Measurements from ENCODE around the gene BTNL9.
"Not testable (repeated sequence)": the region's sequence is repeated elsewhere in the genome, so short reads cannot be mapped to it uniquely, and the experiment has no call there.

Gene BTNL9

DNA sequence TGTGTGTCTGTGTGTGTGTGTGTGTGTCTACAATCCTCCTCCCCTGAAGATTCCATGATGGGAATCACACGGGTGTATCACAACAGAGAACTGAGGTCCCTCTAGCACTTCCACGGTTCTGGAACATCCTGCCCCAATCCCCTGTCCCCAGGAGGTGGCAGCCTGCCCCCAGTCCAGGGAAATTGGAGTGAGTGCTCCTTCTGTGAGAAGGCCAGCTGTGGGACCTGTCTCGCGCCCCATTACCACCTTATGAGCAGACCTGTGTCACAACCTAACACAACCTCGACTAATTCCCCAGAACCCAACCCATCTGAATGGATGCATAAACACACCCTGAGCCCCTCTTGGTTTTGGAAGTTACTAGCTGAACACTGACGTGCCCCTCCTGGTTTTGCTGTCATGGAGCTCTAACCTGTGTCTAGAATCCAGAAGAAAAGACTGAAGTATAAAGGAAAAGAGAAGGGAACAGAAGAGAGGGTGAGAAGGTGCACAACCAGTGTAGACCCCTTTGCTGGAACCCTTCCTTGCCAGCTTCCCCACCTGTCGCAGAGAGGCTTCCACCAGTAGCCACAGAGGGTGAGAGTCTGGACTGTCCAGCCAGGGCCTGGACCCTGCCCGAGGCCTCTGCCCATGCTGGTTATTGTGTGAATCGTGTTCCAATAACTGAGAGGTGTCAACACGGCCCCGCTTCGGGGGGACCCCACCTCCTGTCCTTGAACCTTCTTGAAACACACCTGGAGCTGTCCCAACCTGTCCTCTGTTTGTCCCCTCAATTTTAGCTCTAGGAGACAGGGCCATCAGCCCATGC is 3.4 kb downstream of the BTNL9 start:
- no peak for DNase-seq

DNA sequence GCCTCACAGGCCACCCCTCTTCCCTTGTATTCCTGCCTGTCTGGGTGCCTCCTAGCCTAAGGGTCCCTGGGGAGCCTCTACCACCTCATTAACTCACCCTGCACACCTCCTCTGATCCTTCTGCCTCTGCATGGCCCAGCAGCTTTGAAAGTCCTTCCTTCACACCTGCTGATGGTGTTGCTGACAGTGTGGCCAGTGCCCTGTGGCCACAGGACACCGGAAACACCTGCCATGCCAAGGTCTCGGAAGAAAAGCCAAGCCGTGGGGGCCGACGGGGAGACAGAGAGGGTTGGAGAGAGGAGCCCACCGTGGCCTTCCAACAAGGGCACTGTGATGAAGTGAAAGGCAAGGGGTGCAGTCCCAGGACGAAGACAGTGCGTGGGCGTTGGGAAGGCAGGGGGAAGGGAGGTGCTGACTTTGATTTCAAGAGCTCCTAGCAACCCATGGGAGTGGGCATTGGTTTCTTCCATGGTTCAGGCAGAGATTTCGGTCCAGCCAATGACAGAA is 4.1 kb downstream of the BTNL9 start:
- no peak for DNase-seq

DNA sequence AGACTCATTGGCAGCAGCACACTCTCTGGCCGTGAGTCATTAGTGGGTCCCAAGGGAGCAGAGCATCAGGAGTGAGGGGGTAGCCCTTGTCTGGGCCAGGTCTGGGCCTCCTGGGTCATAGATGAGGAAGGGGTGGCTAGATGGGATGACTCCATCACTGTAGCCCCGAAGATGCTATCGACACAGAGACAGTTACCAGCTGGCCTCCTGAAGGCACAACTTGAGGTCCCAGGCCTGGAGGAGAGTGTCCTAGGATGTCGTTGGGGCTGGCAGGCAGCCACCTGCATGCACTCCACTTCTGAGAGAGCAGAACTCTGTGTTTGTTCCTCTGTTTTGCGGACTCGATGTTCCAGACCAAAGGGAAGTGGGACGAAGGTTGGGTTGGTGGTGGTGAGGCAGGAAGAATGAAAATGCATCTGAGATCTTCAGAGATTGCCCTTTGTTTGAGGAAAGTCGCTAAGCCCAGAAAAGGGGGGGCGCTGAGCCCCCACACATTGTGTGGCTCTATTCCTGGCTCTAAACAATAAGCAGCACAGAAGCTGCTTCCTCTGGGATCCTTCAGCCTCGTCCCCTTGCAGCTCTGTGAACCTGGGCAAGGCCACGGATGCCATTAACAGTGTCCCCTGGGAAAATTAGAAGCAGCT is 4.7 kb downstream of the BTNL9 start:
- no peak for DNase-seq

DNA sequence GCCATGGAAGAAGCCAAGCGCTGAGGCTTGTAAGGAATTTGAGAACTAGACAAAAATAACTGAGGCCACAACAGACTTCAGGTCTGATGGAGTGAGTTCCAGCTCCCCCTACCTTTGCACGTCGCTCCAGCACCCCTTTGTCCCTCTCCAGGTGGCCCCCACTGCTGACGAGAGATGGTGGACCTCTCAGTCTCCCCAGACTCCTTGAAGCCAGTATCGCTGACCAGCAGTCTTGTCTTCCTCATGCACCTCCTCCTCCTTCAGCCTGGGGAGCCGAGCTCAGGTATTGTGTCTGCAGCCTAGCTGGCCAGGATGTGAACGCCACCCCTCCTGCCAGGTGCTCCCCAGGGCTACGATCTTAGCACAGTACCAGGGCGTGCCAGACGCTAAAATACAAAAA is 5.2 kb downstream of the BTNL9 start:
- DNase-seq: no peak

DNA sequence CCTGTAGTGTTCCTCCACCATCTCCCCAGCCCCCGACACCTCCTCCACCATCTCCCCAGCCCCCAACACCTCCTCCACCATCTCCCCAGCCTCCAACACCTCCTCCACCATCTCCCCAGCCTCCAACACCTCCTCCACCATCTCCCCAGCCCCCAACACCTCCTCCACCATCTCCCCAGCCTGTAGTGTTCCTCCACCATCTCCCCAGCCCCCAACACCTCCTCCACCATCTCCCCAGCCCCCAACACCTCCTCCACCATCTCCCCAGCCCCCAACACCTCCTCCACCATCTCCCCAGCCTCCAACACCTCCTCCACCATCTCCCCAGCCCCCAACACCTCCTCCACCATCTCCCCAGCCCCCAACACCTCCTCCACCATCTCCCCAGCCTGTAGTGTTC is 5.8 kb downstream of the BTNL9 start:
- not testable (repeated sequence) for DNase-seq

DNA sequence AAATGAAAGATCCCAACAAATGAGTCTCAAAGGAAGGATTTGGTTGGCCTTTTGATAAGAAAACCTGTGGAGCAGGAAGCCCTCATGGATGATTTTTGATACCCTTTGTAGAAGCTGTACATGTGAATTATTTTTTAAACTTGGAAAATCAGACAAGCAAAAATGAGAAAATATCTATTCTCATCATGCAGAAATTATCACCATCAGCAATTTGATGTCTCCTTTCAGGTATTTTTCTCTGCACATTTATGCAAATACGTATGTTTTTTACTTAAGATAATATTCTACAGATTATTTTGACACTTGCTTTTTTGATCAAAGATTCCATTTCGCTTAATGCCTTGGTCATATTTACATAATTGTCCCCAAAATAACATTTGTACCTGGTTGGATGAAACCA is 7.2 kb downstream of the BTNL9 start:
- DNase-seq: no peak

DNA sequence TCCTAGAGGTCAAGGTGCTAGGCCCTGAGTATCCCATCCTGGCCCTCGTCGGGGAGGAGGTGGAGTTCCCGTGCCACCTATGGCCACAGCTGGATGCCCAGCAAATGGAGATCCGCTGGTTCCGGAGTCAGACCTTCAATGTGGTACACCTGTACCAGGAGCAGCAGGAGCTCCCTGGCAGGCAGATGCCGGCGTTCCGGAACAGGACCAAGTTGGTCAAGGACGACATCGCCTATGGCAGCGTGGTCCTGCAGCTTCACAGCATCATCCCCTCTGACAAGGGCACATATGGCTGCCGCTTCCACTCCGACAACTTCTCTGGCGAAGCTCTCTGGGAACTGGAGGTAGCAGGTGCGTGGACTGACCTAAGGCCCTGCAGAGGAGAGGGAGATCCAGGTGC is 7.9 kb downstream of the BTNL9 start:
- DNase-seq: no peak

DNA sequence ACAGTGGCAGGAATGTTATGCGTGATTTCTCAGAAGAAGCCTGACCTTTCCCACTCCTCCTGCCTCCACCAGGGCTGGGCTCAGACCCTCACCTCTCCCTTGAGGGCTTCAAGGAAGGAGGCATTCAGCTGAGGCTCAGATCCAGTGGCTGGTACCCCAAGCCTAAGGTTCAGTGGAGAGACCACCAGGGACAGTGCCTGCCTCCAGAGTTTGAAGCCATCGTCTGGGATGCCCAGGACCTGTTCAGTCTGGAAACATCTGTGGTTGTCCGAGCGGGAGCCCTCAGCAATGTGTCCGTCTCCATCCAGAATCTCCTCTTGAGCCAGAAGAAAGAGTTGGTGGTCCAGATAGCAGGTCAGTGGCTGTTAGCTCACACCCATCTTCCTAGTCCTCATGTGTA is 9.9 kb downstream of the BTNL9 start:
- DNase-seq: no peak

DNA sequence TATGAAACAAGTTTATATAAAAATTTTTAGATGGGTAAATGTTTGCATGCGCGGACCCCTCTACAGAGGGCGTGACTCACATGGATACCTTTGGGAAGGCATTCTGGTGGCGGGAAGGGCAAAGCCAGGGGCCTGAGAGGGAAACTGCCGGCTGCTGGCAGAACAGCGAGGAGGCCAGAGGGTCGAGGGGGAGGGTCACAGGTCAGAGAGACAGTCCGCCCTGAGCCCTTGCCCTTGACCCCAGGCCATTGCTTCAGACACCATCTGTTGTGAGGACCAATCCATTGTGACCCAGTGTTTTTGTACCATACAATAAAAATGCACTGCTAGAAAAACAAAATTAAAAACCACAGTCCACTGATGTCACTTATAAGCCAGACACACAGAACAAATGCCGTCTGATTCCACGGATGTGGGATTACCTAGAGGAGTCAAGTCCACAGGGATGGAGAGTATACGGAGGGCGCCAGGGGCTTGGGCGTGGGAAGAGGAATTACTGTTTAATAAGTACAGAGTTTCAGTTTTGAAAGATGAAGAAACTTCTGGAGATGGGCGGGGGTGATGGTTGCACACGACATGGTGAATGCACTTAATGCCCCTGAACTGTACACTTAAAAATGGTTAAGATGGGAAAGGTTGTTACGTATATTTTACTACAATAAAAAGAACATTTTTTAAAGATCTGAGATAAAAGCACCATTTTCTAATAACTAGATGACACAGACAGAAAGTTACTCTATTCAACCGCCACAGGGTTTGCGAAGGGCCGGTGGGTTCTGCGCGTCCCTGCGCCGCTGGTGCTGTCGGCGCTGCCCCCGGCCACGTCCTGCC is 12.0 kb downstream of the BTNL9 start:
- DNase-seq: no peak

DNA sequence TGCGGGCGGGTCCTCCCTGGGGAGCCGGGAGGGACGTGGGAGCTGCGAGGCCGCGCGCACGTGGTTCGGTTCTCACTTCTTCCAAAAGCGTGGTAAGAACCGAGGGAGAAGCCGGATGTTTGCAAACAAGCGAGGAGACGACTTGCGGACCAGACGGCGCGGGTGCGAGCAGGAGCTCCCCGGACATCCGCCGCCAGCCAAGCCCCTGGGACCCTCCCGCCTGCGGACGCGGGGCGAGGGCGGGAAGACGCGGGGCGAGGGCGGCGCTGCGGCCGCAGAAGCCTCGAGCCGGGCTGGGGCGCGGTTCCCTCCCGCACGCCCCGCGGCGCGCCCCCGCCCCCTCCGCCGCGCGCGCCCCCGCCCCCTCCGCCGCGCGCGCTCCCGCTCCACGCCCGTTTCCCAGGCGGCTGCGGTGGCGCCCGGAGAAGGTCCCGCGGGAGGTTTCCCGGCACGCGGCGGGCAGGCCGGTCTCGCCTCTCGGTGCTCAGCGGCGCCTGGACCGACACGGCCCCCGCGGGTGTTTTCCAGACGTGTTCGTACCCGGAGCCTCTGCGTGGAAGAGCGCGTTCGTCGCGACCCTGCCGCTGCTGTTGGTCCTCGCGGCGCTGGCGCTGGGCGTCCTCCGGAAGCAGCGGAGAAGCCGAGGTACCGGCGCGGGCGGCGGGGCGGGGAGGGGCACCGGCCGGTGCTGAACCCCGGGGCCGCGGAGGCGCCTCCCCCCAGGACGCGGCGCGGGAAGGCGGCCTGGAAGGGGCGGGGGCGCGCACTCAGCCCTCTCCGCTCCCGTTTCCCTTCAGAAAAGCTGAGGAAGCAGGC is 12.8 kb downstream of the BTNL9 start:
- DNase-seq: no peak

DNA sequence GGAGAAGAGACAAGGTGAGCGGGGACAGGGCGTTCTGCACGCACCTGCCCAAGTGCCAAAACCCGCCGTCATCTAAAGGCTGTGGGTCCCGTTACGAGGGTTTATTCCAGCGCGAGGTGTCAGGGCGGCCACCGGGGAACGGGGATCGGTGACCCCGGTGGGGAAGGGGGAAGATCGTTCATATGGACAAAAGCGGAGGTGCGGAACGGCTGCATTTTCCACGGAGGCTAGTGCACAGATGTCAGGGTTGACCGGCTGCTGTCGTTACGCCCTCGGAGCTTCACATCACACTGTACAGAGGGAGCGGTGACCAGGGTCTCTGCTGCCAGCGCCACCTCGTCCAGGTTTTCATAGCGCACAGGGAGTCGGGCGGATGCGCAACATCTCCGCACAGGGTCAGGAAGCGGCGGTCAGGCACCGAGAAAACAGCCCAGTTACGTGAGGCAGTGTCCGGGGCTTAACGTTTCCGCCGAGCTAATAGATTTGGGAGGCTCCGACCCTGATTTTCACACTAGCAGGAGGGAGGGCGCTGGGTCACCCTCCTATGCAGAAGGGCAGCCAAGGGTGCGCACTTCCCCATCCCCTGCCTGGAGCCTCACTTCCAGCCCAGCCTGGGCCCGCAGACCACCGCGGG is 13.5 kb downstream of the BTNL9 start:
- DNase-seq: no peak

DNA sequence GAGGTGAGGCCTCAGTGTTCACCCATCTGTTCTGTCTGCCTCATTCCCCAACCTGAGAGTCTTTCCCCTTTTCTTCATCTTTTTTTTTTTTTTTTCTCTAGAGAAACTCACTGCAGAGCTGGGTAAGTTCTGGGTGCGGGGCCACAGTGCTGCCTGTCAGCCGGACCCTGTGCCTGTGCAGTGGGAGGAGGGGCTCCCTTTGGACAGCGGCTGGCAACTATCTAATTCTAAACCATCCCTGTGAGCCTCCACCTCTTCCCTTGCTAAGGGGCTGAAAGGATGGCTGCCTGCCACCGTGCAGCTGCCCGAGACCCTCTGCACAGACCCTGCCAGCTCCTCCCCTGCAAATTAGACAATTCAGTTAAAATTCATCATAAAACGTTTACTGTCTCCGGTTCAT is 14.1 kb downstream of the BTNL9 start:
- no peak for DNase-seq

DNA sequence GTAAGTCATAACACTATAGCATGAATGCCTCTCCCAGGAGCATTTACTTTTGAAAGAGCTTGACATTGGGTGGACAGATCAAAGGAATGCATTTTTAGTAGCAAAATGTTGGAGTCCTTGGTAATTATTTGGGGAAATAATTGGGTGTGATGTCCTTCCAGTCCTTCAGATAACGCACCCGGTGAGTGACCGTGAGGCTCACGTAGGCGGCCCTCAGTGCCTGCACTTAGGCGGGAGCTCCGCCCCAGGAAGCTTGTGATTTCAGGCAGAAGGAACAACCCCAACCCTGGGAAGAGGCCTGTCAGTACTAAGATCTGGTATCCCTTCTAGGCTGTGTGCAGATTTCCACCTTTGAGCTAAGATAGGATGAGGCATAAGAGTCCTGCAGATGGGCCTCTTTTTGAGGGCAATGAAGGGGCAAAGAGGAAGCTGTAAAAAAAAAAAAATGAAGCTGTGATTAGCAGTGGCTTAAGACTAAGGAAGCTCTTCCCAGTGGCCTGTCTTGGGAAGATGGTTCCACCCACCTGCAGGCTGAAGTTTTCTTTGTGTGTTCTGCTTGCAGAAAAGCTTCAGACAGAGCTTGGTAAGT is 14.9 kb downstream of the BTNL9 start:
- no peak for DNase-seq

DNA sequence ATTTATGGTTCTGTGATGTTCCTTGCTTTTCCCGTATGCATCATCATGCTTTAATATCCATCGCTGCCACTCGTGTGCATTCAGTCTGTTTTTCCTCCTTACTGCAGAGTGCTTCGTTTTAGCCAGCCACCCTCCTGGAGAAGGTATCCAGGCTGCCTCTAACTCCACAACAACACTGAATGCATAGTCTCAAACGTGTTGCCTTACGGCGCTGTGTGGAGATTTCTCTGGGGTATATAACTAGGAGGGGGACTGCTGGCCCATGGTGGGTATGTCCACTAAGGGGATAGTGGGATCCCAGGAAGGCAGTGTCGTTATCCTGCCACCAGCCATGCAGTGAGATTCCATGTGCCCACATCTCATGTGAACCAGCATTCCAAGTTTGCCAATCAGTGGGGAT is 16.4 kb downstream of the BTNL9 start:
- DNase-seq: no peak

DNA sequence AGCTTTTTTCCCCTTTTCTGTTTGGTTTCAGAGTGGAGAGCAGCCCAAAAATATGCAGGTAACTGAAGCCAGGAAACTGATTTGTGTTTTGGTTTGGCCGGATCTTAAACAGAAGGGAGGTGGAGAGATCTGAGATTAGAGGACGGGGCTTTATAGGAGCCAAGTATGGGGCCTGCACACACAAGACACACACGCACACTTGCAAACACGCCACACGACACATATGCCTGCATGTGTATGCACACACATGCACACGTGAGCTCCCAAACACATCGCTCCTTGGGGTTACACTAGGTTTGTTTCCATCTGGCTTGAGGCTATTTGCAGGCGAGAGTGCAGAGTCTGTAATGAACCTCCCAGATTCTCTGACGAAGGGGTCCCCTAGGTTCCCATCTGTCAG is 18.3 kb downstream of the BTNL9 start:
- no peak for DNase-seq

DNA sequence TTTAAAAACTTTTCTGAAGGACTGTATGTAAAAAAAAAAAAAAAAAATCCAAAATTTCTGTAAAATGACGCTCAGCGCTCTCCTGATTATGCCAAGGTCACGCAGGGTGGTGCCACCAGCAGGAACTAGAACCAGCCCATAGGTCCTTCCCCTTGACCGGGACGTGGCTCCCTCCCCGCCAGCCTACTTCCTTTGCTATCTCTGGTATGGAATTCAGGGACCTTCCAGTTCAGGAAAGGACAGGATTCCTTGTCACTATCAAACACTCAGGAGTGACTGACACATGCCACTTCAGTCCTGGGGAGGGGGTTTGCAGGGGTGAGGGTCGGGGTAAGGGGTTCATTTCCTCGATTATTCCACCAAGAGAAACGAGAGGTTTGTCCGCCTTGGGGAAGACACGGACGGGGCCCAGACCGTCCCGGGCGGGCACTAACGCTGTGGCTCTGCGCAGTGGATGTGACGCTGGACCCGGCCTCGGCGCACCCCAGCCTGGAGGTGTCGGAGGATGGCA is 18.8 kb downstream of the BTNL9 start:
- DNase-seq: no peak

DNA sequence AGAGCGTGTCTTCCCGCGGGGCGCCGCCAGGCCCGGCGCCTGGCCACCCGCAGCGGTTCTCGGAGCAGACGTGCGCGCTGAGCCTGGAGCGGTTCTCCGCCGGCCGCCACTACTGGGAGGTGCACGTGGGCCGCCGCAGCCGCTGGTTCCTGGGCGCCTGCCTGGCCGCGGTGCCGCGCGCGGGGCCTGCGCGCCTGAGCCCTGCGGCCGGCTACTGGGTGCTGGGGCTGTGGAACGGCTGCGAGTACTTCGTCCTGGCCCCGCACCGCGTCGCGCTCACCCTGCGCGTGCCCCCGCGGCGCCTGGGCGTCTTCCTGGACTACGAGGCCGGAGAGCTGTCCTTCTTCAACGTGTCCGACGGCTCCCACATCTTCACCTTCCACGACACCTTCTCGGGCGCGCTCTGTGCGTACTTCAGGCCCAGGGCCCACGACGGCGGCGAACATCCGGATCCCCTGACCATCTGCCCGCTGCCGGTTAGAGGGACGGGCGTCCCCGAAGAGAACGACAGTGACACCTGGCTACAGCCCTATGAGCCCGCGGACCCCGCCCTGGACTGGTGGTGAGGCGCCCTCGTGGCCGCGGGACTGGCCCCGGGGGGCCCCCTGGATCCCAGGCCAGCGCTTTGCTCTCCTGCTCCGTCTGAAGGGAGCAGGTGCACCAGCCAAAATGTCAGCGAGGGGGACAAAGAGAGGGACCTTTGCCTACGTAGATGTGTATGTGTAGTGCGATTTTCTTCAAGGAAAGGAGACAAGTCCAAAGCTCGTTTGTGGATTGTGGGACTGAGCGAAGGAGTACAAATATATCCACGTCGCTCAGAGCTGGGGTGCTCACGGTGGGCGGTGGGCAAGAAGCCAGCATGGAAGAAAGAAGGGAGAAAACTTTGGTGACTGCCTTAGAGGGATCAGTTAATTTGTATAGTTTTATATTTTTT is 19.5 kb downstream of the BTNL9 start:
- no peak for DNase-seq

DNA sequence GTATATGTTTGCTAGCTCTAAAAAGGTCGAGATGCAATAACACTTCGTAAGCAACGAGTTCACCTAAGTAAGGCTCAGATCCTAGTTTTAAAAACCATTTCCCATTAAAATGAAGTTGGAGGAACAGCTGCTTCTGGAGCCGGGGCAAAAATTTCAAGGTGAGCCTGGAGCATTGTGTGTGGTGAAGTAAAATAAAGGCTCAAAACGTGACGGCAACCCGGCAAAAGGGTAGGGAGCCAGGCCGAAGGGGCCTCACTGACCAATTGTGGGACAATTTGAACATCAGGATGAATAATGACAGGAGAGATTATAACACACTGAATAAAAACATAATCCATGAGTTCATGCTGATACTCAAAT is 20.1 kb downstream of the BTNL9 start:
- DNase-seq: no peak

DNA sequence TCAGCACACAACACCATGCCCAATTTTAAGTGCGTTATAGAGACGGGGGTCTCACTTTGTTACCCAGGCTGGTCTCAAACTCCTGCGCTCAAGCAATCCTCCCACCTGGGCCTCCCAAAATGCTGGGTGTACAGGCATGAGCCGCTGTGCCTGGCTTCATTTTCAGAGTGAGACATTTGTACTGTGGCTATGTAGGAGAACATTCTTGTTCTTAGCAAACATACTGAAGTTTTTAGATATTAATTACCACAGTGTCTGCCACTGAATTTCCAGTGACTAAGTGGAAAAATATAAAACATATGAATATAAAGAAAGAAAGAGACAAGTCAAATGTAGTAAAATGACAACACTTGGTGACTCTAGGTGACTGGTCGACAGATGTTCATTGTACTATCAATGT is 20.9 kb downstream of the BTNL9 start:
- DNase-seq: no peak

DNA sequence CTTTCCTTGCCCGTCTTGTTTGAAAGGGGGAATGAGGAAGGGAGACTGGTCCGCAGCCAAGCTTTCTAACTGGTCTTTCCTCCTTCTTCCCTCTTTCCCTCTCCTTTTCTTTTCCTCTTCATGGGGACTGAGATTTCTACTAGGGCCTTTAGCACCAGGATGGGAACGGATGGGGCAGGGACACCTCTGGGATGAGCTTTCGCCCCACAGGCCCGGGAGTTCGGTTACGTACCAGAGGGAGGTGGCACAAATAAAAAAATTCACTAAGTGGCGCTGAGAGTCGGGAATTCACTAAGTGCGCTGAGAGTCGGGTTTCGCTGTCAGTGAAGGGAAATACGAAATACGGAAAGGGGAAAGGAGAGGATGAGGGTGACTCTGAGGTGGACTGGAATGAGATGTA is 21.6 kb downstream of the BTNL9 start:
- DNase-seq: no peak

DNA sequence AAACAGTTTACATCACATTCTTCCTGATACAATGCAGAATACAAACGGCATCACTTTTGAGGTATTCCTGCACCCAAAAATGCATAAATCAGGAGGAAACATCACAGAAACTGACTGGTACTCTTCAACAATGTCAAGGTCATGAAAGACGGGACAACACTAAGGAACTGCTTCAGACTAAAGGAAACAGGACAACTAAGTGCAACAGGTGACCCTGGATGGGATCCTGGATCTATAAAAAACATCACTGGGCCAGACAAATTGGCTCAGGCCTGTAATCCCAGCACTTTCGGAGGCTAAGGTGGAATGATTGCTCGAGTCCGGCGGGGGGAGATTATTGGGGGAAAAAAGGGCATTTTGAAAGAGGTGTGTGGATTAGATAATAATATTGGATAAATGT is 22.6 kb downstream of the BTNL9 start:
- no peak for DNase-seq
